Hematopoietic multipotent progenitor cell (in vitro differentiated cells): ENCODE results near the gene STH. TPM values are rescaled to one million over a fixed set of nuclear protein-coding genes. Genes with fewer than 3 reads are reported as not detected.
"Not testable (repeated sequence)": the region's sequence is repeated elsewhere in the genome, so short reads cannot be mapped to it uniquely, and the experiment has no call there.

Experiments used
- DNase-seq, 3 donors: peaks; one replicate each; pipeline ENCODE4 v3.0.0-alpha.2; 2011 to 2015; ENCODE audit warnings: low read depth in 2 of 3, low spot score in 2 of 3
- total RNA-seq: library from RNA; depleted of rRNA; stranded (reverse); fragments of >200 nt; gene quantifications from one replicate; pipeline ENCODE4 v1.2.3, GENCODE V29; 2012

The STH gene
- total RNA-seq, 1 donor: not detected

DNA sequence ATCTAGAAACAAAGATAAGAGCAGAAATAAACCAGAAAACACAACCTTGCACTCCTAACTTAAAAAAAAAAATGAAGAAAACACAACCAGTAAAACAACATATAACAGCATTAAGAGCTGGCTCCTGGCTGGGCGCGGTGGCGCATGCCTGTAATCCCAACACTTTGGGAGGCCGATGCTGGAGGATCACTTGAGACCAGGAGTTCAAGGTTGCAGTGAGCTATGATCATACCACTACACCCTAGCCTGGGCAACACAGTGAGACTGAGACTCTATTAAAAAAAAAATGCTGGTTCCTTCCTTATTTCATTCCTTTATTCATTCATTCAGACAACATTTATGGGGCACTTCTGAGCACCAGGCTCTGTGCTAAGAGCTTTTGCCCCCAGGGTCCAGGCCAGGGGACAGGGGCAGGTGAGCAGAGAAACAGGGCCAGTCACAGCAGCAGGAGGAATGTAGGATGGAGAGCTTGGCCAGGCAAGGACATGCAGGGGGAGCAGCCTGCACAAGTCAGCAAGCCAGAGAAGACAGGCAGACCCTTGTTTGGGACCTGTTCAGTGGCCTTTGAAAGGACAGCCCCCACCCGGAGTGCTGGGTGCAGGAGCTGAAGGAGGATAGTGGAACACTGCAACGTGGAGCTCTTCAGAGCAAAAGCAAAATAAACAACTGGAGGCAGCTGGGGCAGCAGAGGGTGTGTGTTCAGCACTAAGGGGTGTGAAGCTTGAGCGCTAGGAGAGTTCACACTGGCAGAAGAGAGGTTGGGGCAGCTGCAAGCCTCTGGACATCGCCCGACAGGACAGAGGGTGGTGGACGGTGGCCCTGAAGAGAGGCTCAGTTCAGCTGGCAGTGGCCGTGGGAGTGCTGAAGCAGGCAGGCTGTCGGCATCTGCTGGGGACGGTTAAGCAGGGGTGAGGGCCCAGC lies 2.6 kb downstream of the STH start:
- no peak for DNase-seq

DNA sequence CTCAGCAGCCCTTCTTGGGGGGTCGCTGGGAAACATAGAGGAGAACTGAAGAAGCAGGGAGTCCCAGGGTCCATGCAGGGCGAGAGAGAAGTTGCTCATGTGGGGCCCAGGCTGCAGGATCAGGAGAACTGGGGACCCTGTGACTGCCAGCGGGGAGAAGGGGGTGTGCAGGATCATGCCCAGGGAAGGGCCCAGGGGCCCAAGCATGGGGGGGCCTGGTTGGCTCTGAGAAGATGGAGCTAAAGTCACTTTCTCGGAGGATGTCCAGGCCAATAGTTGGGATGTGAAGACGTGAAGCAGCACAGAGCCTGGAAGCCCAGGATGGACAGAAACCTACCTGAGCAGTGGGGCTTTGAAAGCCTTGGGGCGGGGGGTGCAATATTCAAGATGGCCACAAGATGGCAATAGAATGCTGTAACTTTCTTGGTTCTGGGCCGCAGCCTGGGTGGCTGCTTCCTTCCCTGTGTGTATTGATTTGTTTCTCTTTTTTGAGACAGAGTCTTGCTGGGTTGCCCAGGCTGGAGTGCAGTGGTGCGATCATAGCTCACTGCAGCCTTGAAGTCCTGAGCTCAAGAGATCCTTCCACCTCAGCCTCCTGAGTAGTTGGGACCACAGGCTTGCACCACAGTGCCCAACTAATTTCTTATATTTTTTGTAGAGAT lies 3.4 kb downstream of the STH start:
- DNase-seq: peak; percentile 53 to 78 (median 58)

- DNase-seq: no peak
These were observed 3.9 kb downstream of the STH start for GRCh38 chr17:46002973-46003316.

DNA sequence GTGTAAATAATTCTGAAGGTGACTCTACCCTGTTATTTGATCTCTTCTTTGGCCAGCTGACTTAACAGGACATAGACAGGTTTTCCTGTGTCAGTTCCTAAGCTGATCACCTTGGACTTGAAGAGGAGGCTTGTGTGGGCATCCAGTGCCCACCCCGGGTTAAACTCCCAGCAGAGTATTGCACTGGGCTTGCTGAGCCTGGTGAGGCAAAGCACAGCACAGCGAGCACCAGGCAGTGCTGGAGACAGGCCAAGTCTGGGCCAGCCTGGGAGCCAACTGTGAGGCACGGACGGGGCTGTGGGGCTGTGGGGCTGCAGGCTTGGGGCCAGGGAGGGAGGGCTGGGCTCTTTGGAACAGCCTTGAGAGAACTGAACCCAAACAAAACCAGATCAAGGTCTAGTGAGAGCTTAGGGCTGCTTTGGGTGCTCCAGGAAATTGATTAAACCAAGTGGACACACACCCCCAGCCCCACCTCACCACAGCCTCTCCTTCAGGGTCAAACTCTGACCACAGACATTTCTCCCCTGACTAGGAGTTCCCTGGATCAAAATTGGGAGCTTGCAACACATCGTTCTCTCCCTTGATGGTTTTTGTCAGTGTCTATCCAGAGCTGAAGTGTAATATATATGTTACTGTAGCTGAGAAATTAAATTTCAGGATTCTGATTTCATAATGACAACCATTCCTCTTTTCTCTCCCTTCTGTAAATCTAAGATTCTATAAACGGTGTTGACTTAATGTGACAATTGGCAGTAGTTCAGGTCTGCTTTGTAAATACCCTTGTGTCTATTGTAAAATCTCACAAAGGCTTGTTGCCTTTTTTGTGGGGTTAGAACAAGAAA lies 5.1 kb downstream of the STH start:
- no peak for DNase-seq

DNA sequence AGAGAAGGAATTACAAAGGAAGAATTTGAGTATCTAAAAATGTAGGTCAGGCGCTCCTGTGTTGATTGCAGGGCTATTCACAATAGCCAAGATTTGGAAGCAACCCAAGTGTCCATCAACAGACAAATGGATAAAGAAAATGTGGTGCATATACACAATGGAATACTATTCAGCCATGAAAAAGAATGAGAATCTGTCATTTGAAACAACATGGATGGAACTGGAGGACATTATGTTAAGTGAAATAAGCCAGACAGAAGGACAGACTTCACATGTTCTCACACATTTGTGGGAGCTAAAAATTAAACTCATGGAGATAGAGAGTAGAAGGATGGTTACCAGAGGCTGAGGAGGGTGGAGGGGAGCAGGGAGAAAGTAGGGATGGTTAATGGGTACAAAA lies 7.0 kb downstream of the STH start:
- DNase-seq: not testable (repeated sequence)

- DNase-seq: no peak
These were observed 8.5 kb downstream of the STH start for GRCh38 chr17:46007461-46007965.

DNA sequence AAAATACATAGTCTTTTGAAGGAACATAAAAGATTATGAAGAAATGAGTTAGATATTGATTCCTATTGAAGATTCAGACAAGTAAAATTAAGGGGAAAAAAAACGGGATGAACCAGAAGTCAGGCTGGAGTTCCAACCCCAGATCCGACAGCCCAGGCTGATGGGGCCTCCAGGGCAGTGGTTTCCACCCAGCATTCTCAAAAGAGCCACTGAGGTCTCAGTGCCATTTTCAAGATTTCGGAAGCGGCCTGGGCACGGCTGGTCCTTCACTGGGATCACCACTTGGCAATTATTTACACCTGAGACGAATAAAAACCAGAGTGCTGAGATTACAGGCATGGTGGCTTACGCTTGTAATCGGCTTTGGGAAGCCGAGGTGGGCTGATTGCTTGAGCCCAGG lies 9.5 kb downstream of the STH start:
- DNase-seq: no peak

DNA sequence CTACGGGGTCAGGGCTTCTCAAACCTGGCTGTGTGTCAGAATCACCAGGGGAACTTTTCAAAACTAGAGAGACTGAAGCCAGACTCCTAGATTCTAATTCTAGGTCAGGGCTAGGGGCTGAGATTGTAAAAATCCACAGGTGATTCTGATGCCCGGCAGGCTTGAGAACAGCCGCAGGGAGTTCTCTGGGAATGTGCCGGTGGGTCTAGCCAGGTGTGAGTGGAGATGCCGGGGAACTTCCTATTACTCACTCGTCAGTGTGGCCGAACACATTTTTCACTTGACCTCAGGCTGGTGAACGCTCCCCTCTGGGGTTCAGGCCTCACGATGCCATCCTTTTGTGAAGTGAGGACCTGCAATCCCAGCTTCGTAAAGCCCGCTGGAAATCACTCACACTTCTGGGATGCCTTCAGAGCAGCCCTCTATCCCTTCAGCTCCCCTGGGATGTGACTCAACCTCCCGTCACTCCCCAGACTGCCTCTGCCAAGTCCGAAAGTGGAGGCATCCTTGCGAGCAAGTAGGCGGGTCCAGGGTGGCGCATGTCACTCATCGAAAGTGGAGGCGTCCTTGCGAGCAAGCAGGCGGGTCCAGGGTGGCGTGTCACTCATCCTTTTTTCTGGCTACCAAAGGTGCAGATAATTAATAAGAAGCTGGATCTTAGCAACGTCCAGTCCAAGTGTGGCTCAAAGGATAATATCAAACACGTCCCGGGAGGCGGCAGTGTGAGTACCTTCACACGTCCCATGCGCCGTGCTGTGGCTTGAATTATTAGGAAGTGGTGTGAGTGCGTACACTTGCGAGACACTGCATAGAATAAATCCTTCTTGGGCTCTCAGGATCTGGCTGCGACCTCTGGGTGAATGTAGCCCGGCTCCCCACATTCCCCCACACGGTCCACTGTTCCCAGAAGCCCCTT lies 10.9 kb downstream of the STH start:
- DNase-seq: no peak

- no peak for DNase-seq
These were observed 11.6 kb downstream of the STH start for GRCh38 chr17:46010597-46011186.

DNA sequence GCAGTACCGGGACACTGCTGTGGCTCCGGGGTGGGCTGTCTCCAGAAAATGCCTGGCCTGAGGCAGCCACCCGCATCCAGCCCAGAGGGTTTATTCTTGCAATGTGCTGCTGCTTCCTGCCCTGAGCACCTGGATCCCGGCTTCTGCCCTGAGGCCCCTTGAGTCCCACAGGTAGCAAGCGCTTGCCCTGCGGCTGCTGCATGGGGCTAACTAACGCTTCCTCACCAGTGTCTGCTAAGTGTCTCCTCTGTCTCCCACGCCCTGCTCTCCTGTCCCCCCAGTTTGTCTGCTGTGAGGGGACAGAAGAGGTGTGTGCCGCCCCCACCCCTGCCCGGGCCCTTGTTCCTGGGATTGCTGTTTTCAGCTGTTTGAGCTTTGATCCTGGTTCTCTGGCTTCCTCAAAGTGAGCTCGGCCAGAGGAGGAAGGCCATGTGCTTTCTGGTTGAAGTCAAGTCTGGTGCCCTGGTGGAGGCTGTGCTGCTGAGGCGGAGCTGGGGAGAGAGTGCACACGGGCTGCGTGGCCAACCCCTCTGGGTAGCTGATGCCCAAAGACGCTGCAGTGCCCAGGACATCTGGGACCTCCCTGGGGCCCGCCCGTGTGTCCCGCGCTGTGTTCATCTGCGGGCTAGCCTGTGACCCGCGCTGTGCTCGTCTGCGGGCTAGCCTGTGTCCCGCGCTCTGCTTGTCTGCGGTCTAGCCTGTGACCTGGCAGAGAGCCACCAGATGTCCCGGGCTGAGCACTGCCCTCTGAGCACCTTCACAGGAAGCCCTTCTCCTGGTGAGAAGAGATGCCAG lies 12.9 kb downstream of the STH start:
- no peak for DNase-seq

GRCh38 chr17:46012506-46013079 lies 13.5 kb downstream of the STH start:
- no peak for DNase-seq

DNA sequence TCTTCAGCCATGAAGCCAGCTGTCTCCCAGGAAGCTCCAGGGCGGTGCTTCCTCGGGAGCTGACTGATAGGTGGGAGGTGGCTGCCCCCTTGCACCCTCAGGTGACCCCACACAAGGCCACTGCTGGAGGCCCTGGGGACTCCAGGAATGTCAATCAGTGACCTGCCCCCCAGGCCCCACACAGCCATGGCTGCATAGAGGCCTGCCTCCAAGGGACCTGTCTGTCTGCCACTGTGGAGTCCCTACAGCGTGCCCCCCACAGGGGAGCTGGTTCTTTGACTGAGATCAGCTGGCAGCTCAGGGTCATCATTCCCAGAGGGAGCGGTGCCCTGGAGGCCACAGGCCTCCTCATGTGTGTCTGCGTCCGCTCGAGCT lies 14.1 kb downstream of the STH start:
- no peak for DNase-seq

GRCh38 chr17:46013502-46014165 lies 14.6 kb downstream of the STH start:
- no peak for DNase-seq

DNA sequence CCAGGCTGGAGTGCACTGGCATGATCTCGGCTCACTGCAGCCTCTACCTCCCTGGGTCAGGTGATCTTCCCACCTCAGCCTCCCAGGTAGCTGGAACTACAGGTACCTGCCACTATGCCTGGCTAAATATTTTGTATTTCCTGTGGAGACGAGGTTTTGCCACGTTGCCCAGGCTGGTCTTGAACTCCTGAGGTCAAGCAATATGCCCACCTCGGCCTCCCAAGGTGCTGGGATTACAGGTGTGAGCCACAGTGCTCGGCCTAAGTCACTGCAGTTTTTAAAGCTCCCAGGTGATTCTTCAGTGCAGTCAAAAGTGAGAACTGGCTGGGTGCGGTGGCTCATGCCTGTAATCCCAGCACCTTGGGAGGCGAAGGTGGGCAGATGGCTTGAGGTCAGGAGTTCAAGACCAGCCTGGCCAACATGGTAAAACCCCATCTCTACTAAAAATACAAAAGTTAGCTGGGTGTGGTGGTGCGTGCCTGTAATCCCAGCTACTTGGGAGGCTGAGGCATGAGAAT lies 20.4 kb downstream of the STH start:
- not testable (repeated sequence) for DNase-seq

GRCh38 chr17:46020023-46020761 lies 21.1 kb downstream of the STH start:
- DNase-seq: peak in 1 of 3 donors; percentile 24

GRCh38 chr17:46020998-46021397 lies 21.9 kb downstream of the STH start:
- no peak for DNase-seq

- DNase-seq: not testable (repeated sequence)
These were observed 24.3 kb downstream of the STH start for GRCh38 chr17:46023366-46023765.
